OCI-LY1 (cell line): ENCODE results near the gene CSRP1.

Experiments
- EZH2 ChIP-seq: fragments of 200-600 bp; sonication (generic), shearing (Covaris generic); IDR thresholded peaks from 2 replicates; pipeline ENCODE4 v1.8.0; 2017; ENCODE audit warnings: borderline replicate concordance, mixed run types, mild to moderate bottlenecking, antibody characterized with exemption, low read length, moderate library complexity, mixed read lengths
- TF ChIP-seq, protein P1 (sequence below): fragments of 200-600 bp; sonication (generic), shearing (Covaris generic); IDR thresholded peaks from 2 replicates; pipeline ENCODE4 v1.5.1; 2017; ENCODE audit warnings: mild to moderate bottlenecking, antibody characterized with exemption, low read length, moderate library complexity, mixed read lengths

DNA sequence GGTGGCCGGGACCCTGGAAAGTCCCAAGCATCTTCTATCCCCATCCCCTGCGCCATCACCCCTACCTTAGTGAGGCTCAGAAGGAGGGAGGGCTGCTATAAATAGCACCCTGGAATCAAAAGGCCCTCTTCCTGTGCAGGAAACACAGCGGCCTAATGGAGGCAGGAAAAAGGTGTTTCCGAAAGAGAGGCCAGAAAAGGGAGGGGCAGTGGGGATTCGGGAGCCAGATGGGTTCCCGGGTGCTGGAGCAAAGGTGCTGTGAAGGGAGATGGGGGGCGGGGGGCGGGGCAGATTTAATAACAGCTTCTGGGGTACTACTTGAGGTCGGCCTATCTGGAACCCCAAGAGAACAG lies 48.6 kb upstream of the CSRP1 start:
- TF ChIP-seq, protein P1, sequence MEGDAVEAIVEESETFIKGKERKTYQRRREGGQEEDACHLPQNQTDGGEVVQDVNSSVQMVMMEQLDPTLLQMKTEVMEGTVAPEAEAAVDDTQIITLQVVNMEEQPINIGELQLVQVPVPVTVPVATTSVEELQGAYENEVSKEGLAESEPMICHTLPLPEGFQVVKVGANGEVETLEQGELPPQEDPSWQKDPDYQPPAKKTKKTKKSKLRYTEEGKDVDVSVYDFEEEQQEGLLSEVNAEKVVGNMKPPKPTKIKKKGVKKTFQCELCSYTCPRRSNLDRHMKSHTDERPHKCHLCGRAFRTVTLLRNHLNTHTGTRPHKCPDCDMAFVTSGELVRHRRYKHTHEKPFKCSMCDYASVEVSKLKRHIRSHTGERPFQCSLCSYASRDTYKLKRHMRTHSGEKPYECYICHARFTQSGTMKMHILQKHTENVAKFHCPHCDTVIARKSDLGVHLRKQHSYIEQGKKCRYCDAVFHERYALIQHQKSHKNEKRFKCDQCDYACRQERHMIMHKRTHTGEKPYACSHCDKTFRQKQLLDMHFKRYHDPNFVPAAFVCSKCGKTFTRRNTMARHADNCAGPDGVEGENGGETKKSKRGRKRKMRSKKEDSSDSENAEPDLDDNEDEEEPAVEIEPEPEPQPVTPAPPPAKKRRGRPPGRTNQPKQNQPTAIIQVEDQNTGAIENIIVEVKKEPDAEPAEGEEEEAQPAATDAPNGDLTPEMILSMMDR, result no peak
- TF ChIP-seq EZH2, result no peak
